H1 (cell line): ENCODE results near the gene PLEKHN1. TPM values are rescaled to one million over a fixed set of nuclear protein-coding genes. Genes with fewer than 3 reads are reported as not detected.
A peak's percentile ranks its signal among the peaks of the same experiment; 100 is the strongest.

Experiments
- CTCF ChIA-PET: fragments of 300-600 bp; sonication (Branson Sonifier 250); formaldehyde crosslinking; loops from one replicate; lab custom pipeline; 2021; ENCODE audit not compliant: partially characterized antibody; lab: Charles Lee
- POLR2A ChIA-PET: fragments of 300-600 bp; sonication (Branson Sonifier 250); formaldehyde crosslinking; loops from one replicate; lab custom pipeline; 2021; ENCODE audit warnings: inconsistent platforms; ENCODE audit not compliant: partially characterized antibody; lab: Charles Lee
- DNase-seq, 2 experiments: peaks; one replicate each; pipeline versions ENCODE4 v3.0.0 to v3.0.0-alpha.2; 2010 to 2022; ENCODE audit warnings: low spot score in 2 of 2, low read depth in 1 of 2, mixed read lengths in 1 of 2
- FAIRE-seq: peaks from 2 replicates; lab custom pipeline; 2011; peaks lifted over from hg19 to GRCh38; lab: Jason Lieb, UNC
- H2AFZ ChIP-seq: 2 replicates; pipeline ENCODE4 v1.8.1; 2012; ENCODE audit warnings: low read length, inconsistent platforms
- H2AK5ac ChIP-seq: 2 replicates; pipeline ENCODE4 v1.6.1; 2013; ENCODE audit warnings: low read depth, low read length
- H2BK120ac ChIP-seq: replicated peaks from 2 replicates; pipeline ENCODE3; 2013; ENCODE audit warnings: low read depth, low read length, inconsistent platforms
- H2BK12ac ChIP-seq: 2 replicates; pipeline ENCODE4 v1.6.1; 2013; ENCODE audit warnings: low read depth, low read length
- H2BK15ac ChIP-seq: 2 replicates; pipeline ENCODE4 v1.6.1; 2013; ENCODE audit warnings: low read length
- H2BK20ac ChIP-seq: 2 replicates; pipeline ENCODE4 v1.6.1; 2013; ENCODE audit warnings: low read length
- H2BK5ac ChIP-seq: 2 replicates; pipeline ENCODE4 v1.6.1; 2013; ENCODE audit warnings: low read depth, low read length
- H3K14ac ChIP-seq: 2 replicates; pipeline ENCODE4 v1.6.1; 2013; ENCODE audit warnings: inconsistent platforms; ENCODE audit not compliant: insufficient read length
- H3K18ac ChIP-seq: 2 replicates; pipeline ENCODE4 v1.6.1; 2013; ENCODE audit warnings: low read length; ENCODE audit errors: extremely low read depth
- H3K23ac ChIP-seq: 2 replicates; pipeline ENCODE4 v1.6.1; 2013; ENCODE audit warnings: inconsistent platforms; ENCODE audit not compliant: insufficient read length
- H3K23me2 ChIP-seq: 2 replicates; pipeline ENCODE4 v1.6.1; 2013; ENCODE audit warnings: low read depth, low read length
- H3K27ac ChIP-seq: 2 replicates; pipeline ENCODE4 v1.6.1; 2011; ENCODE audit warnings: low read depth, low read length, inconsistent platforms
- H3K27me3 ChIP-seq, 4 experiments: replicated peaks in 1 of 4; 1 replicate in 1 of 4; 2 replicates in 3 of 4; pipeline versions ENCODE4 v1.6.1 to v1.8.1; 2011 to 2013; ENCODE audit warnings: low read length in 3 of 4, mild to moderate bottlenecking in 3 of 4, inconsistent platforms in 2 of 4, mixed read lengths in 2 of 4, moderate library complexity in 1 of 4; ENCODE audit not compliant: control insufficient read depth in 3 of 4, insufficient read depth in 3 of 4; ENCODE audit errors: extremely low read depth in 1 of 4
- H3K36me3 ChIP-seq, 4 experiments: 2 replicates each; pipeline versions ENCODE4 v1.6.1 to v1.8.1; 2011 to 2013; ENCODE audit warnings: mild to moderate bottlenecking in 4 of 4, low read length in 3 of 4, moderate library complexity in 2 of 4, control low read depth in 1 of 4, inconsistent platforms in 1 of 4; ENCODE audit not compliant: insufficient read depth in 4 of 4, control insufficient read depth in 2 of 4
- H3K4ac ChIP-seq: replicated peaks from 2 replicates; pipeline ENCODE3; 2013; ENCODE audit warnings: low read length, low read depth, mixed read lengths, inconsistent platforms; ENCODE audit not compliant: insufficient read length
- H3K4me1 ChIP-seq, 4 experiments: replicated peaks in 1 of 4; 1 replicate in 1 of 4; 2 replicates in 3 of 4; pipeline versions ENCODE4 v1.6.1 to v1.8.1; 2011 to 2013; ENCODE audit warnings: low read length in 3 of 4, inconsistent platforms in 2 of 4, mixed read lengths in 1 of 4; ENCODE audit not compliant: insufficient read depth in 4 of 4, control insufficient read depth in 3 of 4
- H3K4me2 ChIP-seq, 2 experiments: 2 replicates each; pipeline versions ENCODE4 v1.6.1 to v1.8.1; 2011 to 2013; ENCODE audit warnings: low read depth in 2 of 2, low read length in 2 of 2, control low read depth in 1 of 2, inconsistent platforms in 1 of 2, mild to moderate bottlenecking in 1 of 2; ENCODE audit not compliant: insufficient read depth in 1 of 2
- H3K4me3 ChIP-seq, 4 experiments: fragments of 200-600, 300-600 bp in 1 of 4; sonication (generic), shearing (Covaris generic), sonication (Bioruptor Twin) in 1 of 4; 2 replicates each; pipeline versions ENCODE4 v1.5.1 to v1.8.1; 2011 to 2016; ENCODE audit warnings: low read length in 4 of 4, low read depth in 3 of 4, control low read depth in 2 of 4, inconsistent platforms in 2 of 4, mild to moderate bottlenecking in 2 of 4, mixed read lengths in 1 of 4, moderate library complexity in 1 of 4; ENCODE audit not compliant: insufficient read depth in 2 of 4; ENCODE audit errors: extremely low read depth in 1 of 4
- H3K56ac ChIP-seq: replicated peaks from 2 replicates; pipeline ENCODE3; 2013; ENCODE audit warnings: low read depth, mild to moderate bottlenecking, mixed read lengths, low read length, inconsistent platforms; ENCODE audit not compliant: insufficient read length
- H3K79me1 ChIP-seq: 2 replicates; pipeline ENCODE4 v1.6.1; 2013; ENCODE audit warnings: low read depth, low read length, control low read depth
- H3K79me2 ChIP-seq, 2 experiments: 2 replicates each; pipeline versions ENCODE4 v1.6.1 to v1.8.1; 2012 to 2013; ENCODE audit warnings: low read length in 2 of 2, mild to moderate bottlenecking in 2 of 2, inconsistent platforms in 1 of 2; ENCODE audit not compliant: insufficient read depth in 2 of 2, control insufficient read depth in 1 of 2
- H3K9ac ChIP-seq, 4 experiments: replicated peaks in 1 of 4; 1 replicate in 1 of 4; 2 replicates in 3 of 4; pipeline versions ENCODE4 v1.6.1 to v1.8.1; 2011 to 2013; ENCODE audit warnings: low read depth in 3 of 4, low read length in 3 of 4, control low read depth in 2 of 4, mild to moderate bottlenecking in 2 of 4, moderate library complexity in 2 of 4, inconsistent platforms in 1 of 4; ENCODE audit errors: extremely low read depth in 1 of 4
- H3K9me3 ChIP-seq, 2 experiments: 2 replicates each; pipeline versions ENCODE4 v1.6.1 to v1.8.1; 2012 to 2013; ENCODE audit warnings: mild to moderate bottlenecking in 2 of 2, moderate library complexity in 2 of 2, control low read depth in 1 of 2, inconsistent platforms in 1 of 2, low read depth in 1 of 2, low read length in 1 of 2, mixed read lengths in 1 of 2; ENCODE audit not compliant: insufficient read depth in 2 of 2
- H4K20me1 ChIP-seq, 2 experiments: replicated peaks in 1 of 2; 2 replicates each; pipeline versions ENCODE3 to v1.8.1; 2011 to 2013; ENCODE audit warnings: inconsistent platforms in 2 of 2, low read length in 2 of 2, mild to moderate bottlenecking in 1 of 2; ENCODE audit not compliant: insufficient read depth in 2 of 2, control insufficient read depth in 1 of 2
- H4K5ac ChIP-seq: 2 replicates; pipeline ENCODE4 v1.6.1; 2013; ENCODE audit warnings: low read length, low read depth, mixed read lengths, inconsistent platforms; ENCODE audit not compliant: insufficient read length
- H4K8ac ChIP-seq: 2 replicates; pipeline ENCODE4 v1.8.0; 2013; ENCODE audit warnings: mild to moderate bottlenecking, moderate library complexity, low read length, inconsistent platforms; ENCODE audit not compliant: insufficient read depth; ENCODE audit errors: extremely low read depth
- H4K91ac ChIP-seq: replicated peaks from 2 replicates; pipeline ENCODE3; 2013; ENCODE audit warnings: low read length, mixed read lengths, inconsistent platforms; ENCODE audit not compliant: insufficient read length
- WGBS, 2 experiments: shearing (Covaris generic) in 1 of 2; methylation state at CpG; one replicate each; pipeline versions ENCODE4 v1.1.6 to v1.1.7; 2013 to 2015; ENCODE audit warnings: low lambda C conversion rate in 2 of 2, mixed read lengths in 2 of 2, inconsistent platforms in 1 of 2, low coverage in 1 of 2, missing lambda C conversion rate in 1 of 2; ENCODE audit not compliant: insufficient replicate concordance in 2 of 2, insufficient coverage in 1 of 2, insufficient read length in 1 of 2; ENCODE audit errors: extremely low coverage in 1 of 2, missing lambda C conversion rate in 1 of 2; 5-methylcytosine and 5-hydroxymethylcytosine counted together
- polyA plus RNA-seq, 7 experiments: library from polyadenylated mRNA; depleted of rRNA in 3 of 7; stranded (reverse) in 5 of 7; unstranded in 2 of 7; fragments of >200 nt in 5 of 7; fragments of 200-250 nt in 2 of 7; gene quantifications; 1 replicate in 5 of 7; 2 replicates in 1 of 7; 4 replicates in 1 of 7; pipeline versions ENCODE4 v1.2.1 to v1.2.3, GENCODE V29; 2011 to 2013; ENCODE audit warnings: missing spikeins in 2 of 7, mixed read lengths in 2 of 7
- total RNA-seq: library from RNA; stranded (reverse); fragmentation: NEBNext Ultra II Directional; extraction: Animal tissue kit (Norgen Biotek cat#: 25700); gene quantifications from 2 replicates; pipeline ENCODE4 v1.2.1, GENCODE V29; 2021

The PLEKHN1 gene
- total and polyA plus RNA-seq, 2 of the 8 experiments (the other 6 are each of a cell fraction or from before 2014, with no cell fraction given), result 0.39 to 1.5 TPM

- Histone ChIP-seq H3K4ac (no peak within 1 kb of the TSS), H2AFZ (no peak within 1 kb of the TSS), H4K91ac (no peak within 1 kb of the TSS), H3K23me2 (peaks cover 10% of the 10 kb centered on the region), H3K4me2 (peak within 1 kb of the TSS; percentile 60 to 81), H3K79me1 (peaks cover 14% of the 10 kb centered on the region), H2BK120ac (no peak within 1 kb of the TSS), H4K8ac (peak within 1 kb of the TSS; percentile 79), H3K9ac (no peak within 1 kb of the TSS), H2AK5ac (peak within 1 kb of the TSS; percentile 90; the same call in 1 of the 2 replicates), H2BK20ac (no peak within 1 kb of the TSS), H2BK5ac (no peak within 1 kb of the TSS; the same call in 1 of the 2 replicates), H3K14ac (no peak within 1 kb of the TSS), H2BK12ac (no peak within 1 kb of the TSS), H3K56ac (no peak within 1 kb of the TSS), H4K20me1 (peaks cover 13 to 28% of the 10 kb centered on the region in 2 experiments), H3K9me3 (no peaks in the 10 kb centered on the region; a peak in 1 of 4 replicates), H3K4me3 (peak within 1 kb of the TSS; percentile 49 to 100 (median 58)), H3K23ac (no peak within 1 kb of the TSS), H3K27me3 (peaks cover 4 to 22% (median 16%) of the 10 kb centered on the region in 4 experiments), H3K79me2 (peaks cover 0 to 14% of the 10 kb centered on the region in 2 experiments; a peak in 3 of 4 replicates), H3K4me1 (peaks cover 0 to 9% (median 3%) of the 10 kb centered on the region in 4 experiments; a peak in 5 of 7 replicates), H3K36me3 (peaks cover 2 to 29% (median 18%) of the 10 kb centered on the region in 4 experiments), H2BK15ac (0 out of 2 replicates have a peak within 1 kb of the TSS, but pooled peaks have one; percentile 72), H4K5ac (no peak within 1 kb of the TSS), H3K18ac (peak within 1 kb of the TSS; percentile 48; the same call in 1 of the 2 replicates), H3K27ac (no peak within 1 kb of the TSS)
- ChIA-PET CTCF (interaction anchor here (1.1 to 2.1 kb wide), 2 partner anchors 15 to 31 kb away, joined by 3 to 8 read pairs; no protein-coding TSS in a partner anchor), POLR2A (interaction anchor here (0.5 to 1.1 kb wide), 3 partner anchors 12 to 133 kb away, joined by 4 to 5 read pairs (median 4); no protein-coding TSS in a partner anchor)
- 0% methylated on average over 2 of the region's 109 CpGs; no CpG with 5 or more reads in 1 of the 2 experiments for WGBS, 2 experiments
- DNase-seq (peak in 1 of 2 experiments; percentile 89), FAIRE-seq (no peak)
Observed at GRCh38 chr1:960363-961131, 5.7 kb upstream of the PLEKHN1 start, which contains the start of gene KLHL17. KLHL17 (plus strand) TSS chr1:960584; CDS start chr1:960694, 110 bp downstream.
